Esophagus muscularis mucosa (tissue), 4 donors: ENCODE measurements around the gene UBE4B. TPM values are rescaled to one million over a fixed set of nuclear protein-coding genes. Genes with fewer than 3 reads are reported as not detected.
"Not testable (repeated sequence)": the region's sequence is repeated elsewhere in the genome, so short reads cannot be mapped to it uniquely, and the experiment has no call there.

ENCODE experiments used
- DNase-seq: peaks from one replicate; pipeline ENCODE4 v3.0.0-alpha.2; 2017; ENCODE audit errors: extremely low spot score
- H3K27ac ChIP-seq, 4 donors: fragments of 200-600 bp; sonication (generic); replicated peaks in 1 of 4; 1 replicate in 3 of 4; 2 replicates in 1 of 4; pipeline ENCODE4 v1.5.1; 2016 to 2019; ENCODE audit warnings: mild to moderate bottlenecking in 1 of 4
- H3K27me3 ChIP-seq, 4 donors: fragments of 200-600 bp; sonication (generic); one replicate each; pipeline versions ENCODE4 v1.5.1 to v1.6.0; 2016 to 2019
- H3K36me3 ChIP-seq, 4 donors: fragments of 200-600 bp; sonication (generic); one replicate each; pipeline ENCODE4 v1.5.1; 2016 to 2019
- H3K4me1 ChIP-seq, 4 donors: fragments of 200-600 bp; sonication (generic); one replicate each; pipeline ENCODE4 v1.5.1; 2016 to 2019
- H3K4me3 ChIP-seq, 4 donors: fragments of 200-600 bp; sonication (generic); 1 replicate in 2 of 4; 2 replicates in 2 of 4; pipeline ENCODE4 v1.5.1; 2016 to 2019; ENCODE audit warnings: mild to moderate bottlenecking in 4 of 4, moderate library complexity in 1 of 4
- H3K9me3 ChIP-seq, 4 donors: fragments of 200-600 bp; sonication (generic); 1 replicate in 3 of 4; 2 replicates in 1 of 4; pipeline ENCODE4 v1.5.1; 2016 to 2019
- EP300 ChIP-seq: sonication (generic); formaldehyde crosslinking; IDR thresholded peaks from one replicate; pipeline ENCODE4 v1.6.1; 2017; ENCODE audit warnings: antibody characterized with exemption
- POLR2A ChIP-seq: fragments of 450-650 bp; IDR thresholded peaks from one replicate; pipeline ENCODE4 v1.6.1; 2017; ENCODE audit warnings: antibody characterized with exemption, moderate library complexity, mild to moderate bottlenecking, low read depth
- POLR2AphosphoS5 ChIP-seq, 2 donors: sonication (generic); formaldehyde crosslinking; IDR thresholded peaks; one replicate each; pipeline ENCODE4 v1.6.1; 2017; ENCODE audit warnings: antibody characterized with exemption in 2 of 2
- WGBS: methylation state at CpG from one replicate; pipeline ENCODE4 v1.1.5; 2018; 5-methylcytosine and 5-hydroxymethylcytosine counted together
- intact Hi-C: fragments of 100-400 bp; cut with DNase I; formaldehyde crosslinking; loops from one replicate; pipeline ENCODE4 v1.15.1; 2023
- total RNA-seq, 4 donors: library from RNA; depleted of rRNA; stranded (reverse); fragments of >200 nt; gene quantifications; one replicate each; pipeline versions ENCODE4 v1.1.0 to v1.2.1, GENCODE V29; 2016
- TF ChIP-seq, protein P1 (sequence below), 3 experiments: fragments of 200-600 bp in 2 of 3; fragments of 450-650 bp in 1 of 3; sonication (generic) in 2 of 3; IDR thresholded peaks; one replicate each; pipeline ENCODE4 v1.5.1; 2017 to 2019; ENCODE audit warnings: antibody characterized with exemption in 3 of 3, mild to moderate bottlenecking in 2 of 3, moderate library complexity in 1 of 3

The UBE4B gene
- total RNA-seq, 4 donors from 2014 or later = 58.6 to 110 (median 85.5) TPM

DNA sequence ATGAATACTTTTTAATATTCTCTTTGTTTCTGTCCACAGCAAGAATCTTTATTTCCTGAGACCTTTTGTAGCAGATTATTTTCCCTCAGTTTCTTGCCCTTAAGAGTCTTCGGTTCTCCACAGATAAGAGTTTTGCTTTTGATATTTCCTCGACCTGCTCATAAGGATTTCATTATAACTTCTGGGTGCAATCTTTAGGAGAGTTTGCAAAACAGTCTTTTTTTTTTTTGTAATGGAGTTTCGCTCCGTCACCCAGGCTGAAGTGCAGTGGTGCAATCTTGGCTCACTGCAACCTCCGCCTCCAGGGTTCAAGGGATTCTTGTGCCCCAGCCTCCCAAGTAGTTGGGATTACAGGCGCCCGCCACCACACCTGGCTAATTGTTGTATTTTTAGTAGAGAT is 10.1 kb upstream of the UBE4B start:
- H3K36me3 ChIP-seq = no peaks in the 10 kb centered on the region
- no peaks in the 10 kb centered on the region for H3K4me1 ChIP-seq
- H3K9me3 ChIP-seq = no peaks in the 10 kb centered on the region
- no peaks in the 10 kb centered on the region for H3K27me3 ChIP-seq
- intact Hi-C loops = no loop called here
- TF ChIP-seq POLR2AphosphoS5 (IDR thresholded peaks at IDR 0.05) (no peak), POLR2A (no peak), EP300 (no peak)
- TF ChIP-seq, protein P1, sequence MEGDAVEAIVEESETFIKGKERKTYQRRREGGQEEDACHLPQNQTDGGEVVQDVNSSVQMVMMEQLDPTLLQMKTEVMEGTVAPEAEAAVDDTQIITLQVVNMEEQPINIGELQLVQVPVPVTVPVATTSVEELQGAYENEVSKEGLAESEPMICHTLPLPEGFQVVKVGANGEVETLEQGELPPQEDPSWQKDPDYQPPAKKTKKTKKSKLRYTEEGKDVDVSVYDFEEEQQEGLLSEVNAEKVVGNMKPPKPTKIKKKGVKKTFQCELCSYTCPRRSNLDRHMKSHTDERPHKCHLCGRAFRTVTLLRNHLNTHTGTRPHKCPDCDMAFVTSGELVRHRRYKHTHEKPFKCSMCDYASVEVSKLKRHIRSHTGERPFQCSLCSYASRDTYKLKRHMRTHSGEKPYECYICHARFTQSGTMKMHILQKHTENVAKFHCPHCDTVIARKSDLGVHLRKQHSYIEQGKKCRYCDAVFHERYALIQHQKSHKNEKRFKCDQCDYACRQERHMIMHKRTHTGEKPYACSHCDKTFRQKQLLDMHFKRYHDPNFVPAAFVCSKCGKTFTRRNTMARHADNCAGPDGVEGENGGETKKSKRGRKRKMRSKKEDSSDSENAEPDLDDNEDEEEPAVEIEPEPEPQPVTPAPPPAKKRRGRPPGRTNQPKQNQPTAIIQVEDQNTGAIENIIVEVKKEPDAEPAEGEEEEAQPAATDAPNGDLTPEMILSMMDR (IDR thresholded peaks at IDR 0.05) = no peak
- DNase-seq = no peak
- no peak overlapping the region for H3K27ac ChIP-seq
- WGBS = 88% methylated on average over 7 of the region's 7 CpGs
- no peak overlapping the region for H3K4me3 ChIP-seq

DNA sequence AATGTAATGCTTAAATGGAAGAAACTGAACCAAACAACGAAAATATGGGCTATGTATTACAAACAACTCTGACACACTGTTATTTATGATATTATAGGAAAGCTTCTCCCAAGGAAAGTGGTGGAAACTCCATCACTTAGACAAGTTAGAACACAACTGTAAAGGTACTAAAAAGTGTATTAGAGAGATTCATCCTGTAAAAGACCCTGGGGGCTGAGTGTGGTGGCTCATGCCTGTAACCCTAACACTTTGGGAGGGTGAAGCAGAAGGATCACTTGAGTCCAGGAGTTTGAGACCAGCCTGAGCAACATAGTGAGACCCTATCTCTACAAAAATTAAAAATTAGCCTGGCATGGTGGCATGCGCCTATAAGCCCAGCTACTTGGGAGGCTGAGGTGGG is 7.4 kb upstream of the UBE4B start:
- no peak for DNase-seq
- no peak overlapping the region for H3K27ac ChIP-seq
- no peaks in the 10 kb centered on the region for H3K36me3 ChIP-seq
- no peaks in the 10 kb centered on the region for H3K4me1 ChIP-seq
- no peaks in the 10 kb centered on the region for H3K9me3 ChIP-seq
- intact Hi-C loops = no loop called here
- no peaks in the 10 kb centered on the region for H3K27me3 ChIP-seq
- H3K4me3 ChIP-seq = no peak overlapping the region
- TF ChIP-seq POLR2AphosphoS5 (IDR thresholded peaks at IDR 0.05) = no peak
- TF ChIP-seq, protein P1 (IDR thresholded peaks at IDR 0.05) = no peak
- TF ChIP-seq POLR2A = no peak
- no peak for TF ChIP-seq EP300
- WGBS = 78% methylated on average over 2 of the region's 2 CpGs

DNA sequence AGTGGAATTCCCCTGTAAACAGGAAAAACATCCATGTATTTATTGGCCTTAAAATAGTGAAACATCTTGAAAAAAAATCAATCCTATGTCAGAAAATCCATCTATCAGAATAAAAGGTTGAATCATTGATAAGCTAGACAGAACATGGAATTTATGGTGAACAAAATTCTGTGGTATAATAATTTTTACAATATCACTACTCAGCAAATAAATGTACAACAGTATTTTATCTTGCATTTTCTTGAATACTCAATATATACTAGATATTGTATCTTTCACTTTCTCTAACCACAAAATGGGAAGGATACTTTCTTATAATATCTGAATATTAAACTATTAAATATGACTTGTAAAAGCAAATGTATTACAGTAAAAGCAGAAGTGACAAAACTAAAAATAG is 5.7 kb upstream of the UBE4B start:
- no peak for DNase-seq
- TF ChIP-seq, protein P1 (IDR thresholded peaks at IDR 0.05) = no peak
- TF ChIP-seq EP300 = no peak
- no peak for TF ChIP-seq POLR2A
- TF ChIP-seq POLR2AphosphoS5 (IDR thresholded peaks at IDR 0.05) = no peak
- Histone ChIP-seq H3K27ac (no peak overlapping the region), H3K4me1 (peaks cover 1 to 7% (median 5%) of the 10 kb centered on the region in 4 donors), H3K9me3 (no peaks in the 10 kb centered on the region), H3K36me3 (no peaks in the 10 kb centered on the region), H3K4me3 (no peak overlapping the region), H3K27me3 (no peaks in the 10 kb centered on the region)
- intact Hi-C loops = no loop called here

DNA sequence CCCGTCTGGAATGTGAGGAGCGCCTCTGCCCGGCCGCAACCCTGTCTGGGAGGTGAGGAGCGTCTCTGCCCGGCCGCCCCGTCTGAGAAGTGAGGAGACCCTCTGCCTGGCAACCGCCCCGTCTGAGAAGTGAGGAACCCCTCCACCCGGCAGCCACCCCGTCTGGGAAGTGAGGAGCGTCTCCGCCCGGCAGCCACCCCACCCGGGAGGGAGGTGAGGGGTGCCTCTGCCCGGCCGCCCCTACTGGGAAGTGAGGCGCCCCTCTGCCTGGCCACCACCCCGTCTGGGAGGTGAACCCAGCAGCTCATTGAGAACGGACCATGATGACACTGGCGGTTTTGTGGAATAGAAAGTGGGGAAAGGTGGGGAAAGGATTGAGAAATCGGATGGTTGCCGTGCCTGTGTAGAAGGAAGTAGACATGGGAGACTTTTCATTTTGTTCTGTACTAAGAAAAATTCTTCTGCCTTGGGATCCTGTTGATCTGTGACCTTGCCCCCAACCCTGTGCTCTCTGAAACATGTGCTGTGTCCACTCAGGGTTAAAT is 3.7 kb upstream of the UBE4B start:
- H3K27ac ChIP-seq, H3K9me3 ChIP-seq, intact Hi-C loops, H3K4me3 ChIP-seq, H3K27me3 ChIP-seq, H3K36me3 ChIP-seq, DNase-seq: not testable (repeated sequence)
- peaks cover 12 to 13% (median 13%) of the 10 kb centered on the region in 4 donors for H3K4me1 ChIP-seq
- WGBS = 73% methylated on average over 14 of the region's 24 CpGs

DNA sequence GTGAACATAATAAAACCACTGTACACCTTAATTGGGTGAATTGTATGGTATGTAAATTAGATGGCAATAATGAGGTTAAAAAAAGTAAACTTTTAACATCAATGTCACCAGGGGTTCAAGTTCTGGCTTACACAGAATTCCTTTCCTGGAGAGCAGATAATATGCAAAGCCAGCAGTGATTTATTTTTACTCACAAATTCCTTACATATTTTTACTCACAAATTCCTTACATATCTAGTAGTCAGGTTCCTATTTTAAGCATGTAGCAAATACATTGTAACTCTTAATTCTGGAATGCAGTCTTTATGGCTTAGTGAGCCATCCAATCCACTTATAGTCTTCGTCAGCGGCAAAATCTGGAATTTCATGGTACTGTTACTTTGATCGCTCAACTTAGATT is 1.3 kb upstream of the UBE4B start:
- Histone ChIP-seq H3K9me3 (no peaks in the 10 kb centered on the region), H3K4me1 (peaks cover 19 to 37% (median 32%) of the 10 kb centered on the region in 4 donors), H3K27me3 (no peaks in the 10 kb centered on the region), H3K27ac (no peak overlapping the region), H3K4me3 (no peak overlapping the region), H3K36me3 (peaks cover 0 to 3% (median under 1%) of the 10 kb centered on the region in 4 donors)
- DNase-seq = no peak
- intact Hi-C loops = loop anchor here (5.0 kb wide), 2 partner anchors 76 to 131 kb away; no protein-coding TSS in a partner anchor
- WGBS = 82% methylated on average over 3 of the region's 3 CpGs
- no peak for TF ChIP-seq POLR2AphosphoS5 (IDR thresholded peaks at IDR 0.05)

DNA sequence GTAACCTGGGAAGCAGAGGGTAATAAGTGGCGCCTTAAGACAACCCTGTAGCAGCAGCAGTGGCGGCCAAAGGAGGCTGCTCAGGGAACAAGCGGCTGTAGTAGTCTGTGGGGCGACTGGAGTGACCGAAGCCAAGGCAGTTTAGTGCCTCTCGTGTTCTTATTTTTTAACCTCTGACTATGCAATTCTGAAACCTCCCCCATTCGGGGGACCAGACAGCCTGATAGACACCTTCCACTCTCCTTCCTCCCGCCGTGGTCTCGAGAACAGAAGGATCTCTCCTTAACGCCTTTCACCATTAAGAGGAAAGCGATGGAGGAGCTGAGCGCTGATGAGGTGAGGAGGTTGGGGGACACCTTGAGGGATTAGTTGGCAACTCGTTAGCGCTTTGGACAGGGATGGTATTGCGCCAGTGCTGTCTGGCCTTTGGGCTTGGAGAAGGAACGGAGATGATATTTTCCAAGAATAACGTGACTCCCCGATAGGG is 644 bp downstream of the UBE4B start:
- 1% methylated on average over 18 of the region's 19 CpGs for WGBS
- DNase-seq = peak; percentile 92
- H3K4me1 ChIP-seq = peaks cover 19 to 53% (median 43%) of the 10 kb centered on the region in 4 donors
- H3K9me3 ChIP-seq = no peaks in the 10 kb centered on the region
- intact Hi-C loops = loop anchor here (2.0 to 5.0 kb wide), 3 partner anchors 74 to 129 kb away; no protein-coding TSS in a partner anchor
- peak overlapping the region; percentile 82 to 99 (median 85) for H3K4me3 ChIP-seq
- peak overlapping the region; percentile 94 to 98 (median 96) for H3K27ac ChIP-seq
- TF ChIP-seq EP300 (no peak), POLR2A (no peak), POLR2AphosphoS5 (IDR thresholded peaks at IDR 0.05) (peak in 1 of 2 donors; percentile 15)
- TF ChIP-seq, protein P1 (IDR thresholded peaks at IDR 0.05) = peak in 1 of 3 experiments; percentile 4
- H3K36me3 ChIP-seq = peaks cover 0 to 22% (median 18%) of the 10 kb centered on the region in 4 donors
- no peaks in the 10 kb centered on the region for H3K27me3 ChIP-seq
